HG03442 (cell line): Measurements from ENCODE around the gene COMMD1.
"Not testable (repeated sequence)": the region's sequence is repeated elsewhere in the genome, so short reads cannot be mapped to it uniquely, and the experiment has no call there.

ENCODE experiments used
- ATAC-seq: cut with Tn5 transposase; IDR thresholded peaks from one replicate; pipeline ENCODE4 v1.9.1; 2021; ENCODE audit warnings: mild to moderate bottlenecking, moderate library complexity; ENCODE audit not compliant: unreplicated experiment

Gene COMMD1

GRCh38 chr2:61922714-61923113, 17.2 kb downstream of the COMMD1 start:
- no peak for ATAC-seq

- ATAC-seq, result no peak
These were observed 19.6 kb downstream of the COMMD1 start for GRCh38 chr2:61924895-61925663.

GRCh38 chr2:61926531-61927477, 21.3 kb downstream of the COMMD1 start:
- no peak for ATAC-seq

DNA sequence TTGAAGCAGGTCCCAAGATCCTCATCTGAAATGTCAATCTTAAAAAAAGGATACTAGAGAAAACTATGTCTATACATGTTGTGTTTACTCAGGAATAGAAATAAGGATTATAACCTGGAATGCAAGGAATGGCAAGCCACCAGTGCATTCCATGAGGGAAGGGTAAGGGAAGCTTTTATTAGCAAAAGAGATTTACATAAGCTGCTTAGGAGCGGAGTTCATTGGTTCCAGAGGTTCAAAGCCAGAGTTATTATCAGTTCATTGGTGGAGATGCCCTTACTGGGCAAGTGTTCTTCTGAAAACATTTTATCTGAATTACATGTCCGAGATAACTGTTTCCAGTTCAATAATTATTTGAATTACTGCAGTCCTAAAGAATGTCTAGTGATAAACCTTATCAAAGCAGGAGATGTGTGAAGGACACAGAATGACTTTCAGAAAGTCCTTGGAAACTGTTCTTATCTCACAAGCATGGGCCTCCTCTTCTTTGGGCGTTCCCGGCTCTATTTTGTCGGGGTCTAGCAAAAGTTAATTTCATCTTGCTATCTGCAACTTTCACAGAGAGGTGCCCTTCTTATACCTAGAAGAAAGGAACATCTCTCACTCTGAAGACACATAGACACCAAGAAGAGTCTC, 23.5 kb downstream of the COMMD1 start:
- ATAC-seq, result no peak

DNA sequence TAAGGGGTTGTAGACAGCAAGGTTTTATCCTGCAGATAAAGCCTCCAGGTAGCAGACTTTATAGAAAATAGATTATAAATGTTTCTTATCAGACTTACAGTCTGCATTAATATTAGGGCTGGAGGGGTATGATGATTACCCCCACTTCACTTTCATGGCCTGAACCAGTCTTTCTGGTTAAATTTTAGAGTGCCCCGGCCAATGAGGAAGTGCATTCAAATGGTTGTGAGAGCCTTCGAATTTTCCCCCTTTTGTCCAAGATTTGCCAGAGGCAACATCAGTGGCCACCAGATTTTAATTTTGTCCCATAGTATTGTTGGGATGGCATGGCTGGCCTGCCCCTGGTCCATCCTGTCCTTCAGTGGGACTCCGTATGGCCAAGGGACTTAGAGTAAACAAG, 31.6 kb downstream of the COMMD1 start:
- no peak for ATAC-seq

GRCh38 chr2:61937886-61938285, 32.4 kb downstream of the COMMD1 start:
- ATAC-seq, result no peak

- ATAC-seq, result no peak
These were observed 33.0 kb downstream of the COMMD1 start for GRCh38 chr2:61938511-61938910.

DNA sequence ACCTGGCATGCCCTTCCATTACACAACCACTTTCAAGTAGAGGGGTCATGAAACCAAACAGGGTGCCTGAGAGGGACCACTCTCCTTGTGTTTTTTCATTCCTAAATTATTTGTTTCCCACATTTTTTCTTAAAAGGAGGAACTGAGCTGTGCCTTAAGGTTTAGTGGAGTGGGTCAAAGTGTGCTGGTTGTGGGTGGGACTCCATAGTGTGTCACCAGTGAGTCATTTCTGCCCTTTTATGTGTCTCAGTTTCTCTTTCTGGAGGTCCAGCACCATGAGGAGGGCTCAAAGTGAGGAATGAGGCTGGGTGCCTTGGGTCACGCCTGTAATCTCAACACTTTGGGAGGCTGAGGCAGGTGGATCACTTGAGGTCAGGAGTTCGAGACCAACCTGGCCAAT, 37.8 kb downstream of the COMMD1 start:
- no peak for ATAC-seq

GRCh38 chr2:61946666-61947065, 41.2 kb downstream of the COMMD1 start:
- no peak for ATAC-seq

DNA sequence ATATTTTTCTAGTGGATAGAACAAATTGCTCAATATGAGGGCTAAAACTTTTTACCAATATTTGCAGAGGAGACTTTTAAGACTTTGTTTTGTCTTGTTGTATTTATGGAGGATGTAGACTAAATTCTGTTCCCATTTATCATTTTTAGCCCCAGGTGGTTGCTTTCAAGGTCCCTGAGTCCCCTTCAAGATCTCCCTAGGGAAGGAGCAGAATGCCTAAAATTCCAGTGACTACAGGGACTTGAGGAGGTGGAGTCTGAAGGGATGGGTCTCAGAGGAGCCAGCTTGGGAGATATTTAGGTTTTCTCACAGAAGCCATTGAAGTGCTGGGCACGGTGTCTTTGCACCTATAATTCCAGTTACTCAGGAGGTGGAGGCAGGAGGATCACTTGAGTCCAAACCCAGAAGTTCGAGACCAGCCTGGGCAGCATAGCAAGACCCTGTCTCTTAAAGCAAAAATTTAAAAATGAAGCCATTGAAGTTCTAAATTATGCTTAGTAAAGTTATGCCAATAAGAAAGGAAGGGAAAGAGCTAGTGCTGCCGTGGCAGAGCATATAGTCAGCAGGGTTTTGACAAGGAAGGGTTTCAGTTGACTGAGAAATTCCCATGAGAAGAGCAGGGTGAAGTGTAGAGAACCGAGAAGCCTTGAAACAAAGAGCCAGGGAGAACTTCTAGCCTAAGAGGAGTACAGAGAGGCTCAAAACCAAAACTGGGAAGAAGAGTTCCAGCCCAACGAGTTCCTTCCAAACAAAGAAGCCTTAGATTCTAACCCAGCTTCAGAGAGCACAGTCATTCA, 43.4 kb downstream of the COMMD1 start:
- no peak for ATAC-seq

DNA sequence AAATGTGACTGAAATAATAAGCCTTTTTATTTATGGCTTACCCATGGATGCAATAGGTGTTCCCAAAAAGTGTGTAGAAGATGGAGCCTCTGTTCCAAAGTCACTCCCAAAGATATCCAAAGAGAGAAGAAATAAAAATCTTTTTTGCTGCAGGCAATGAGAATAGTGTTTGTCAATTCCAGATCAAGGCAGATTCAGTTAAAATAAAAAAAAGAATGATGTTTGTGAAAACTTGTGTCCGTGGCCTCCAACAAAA, 43.9 kb downstream of the COMMD1 start:
- no peak for ATAC-seq

DNA sequence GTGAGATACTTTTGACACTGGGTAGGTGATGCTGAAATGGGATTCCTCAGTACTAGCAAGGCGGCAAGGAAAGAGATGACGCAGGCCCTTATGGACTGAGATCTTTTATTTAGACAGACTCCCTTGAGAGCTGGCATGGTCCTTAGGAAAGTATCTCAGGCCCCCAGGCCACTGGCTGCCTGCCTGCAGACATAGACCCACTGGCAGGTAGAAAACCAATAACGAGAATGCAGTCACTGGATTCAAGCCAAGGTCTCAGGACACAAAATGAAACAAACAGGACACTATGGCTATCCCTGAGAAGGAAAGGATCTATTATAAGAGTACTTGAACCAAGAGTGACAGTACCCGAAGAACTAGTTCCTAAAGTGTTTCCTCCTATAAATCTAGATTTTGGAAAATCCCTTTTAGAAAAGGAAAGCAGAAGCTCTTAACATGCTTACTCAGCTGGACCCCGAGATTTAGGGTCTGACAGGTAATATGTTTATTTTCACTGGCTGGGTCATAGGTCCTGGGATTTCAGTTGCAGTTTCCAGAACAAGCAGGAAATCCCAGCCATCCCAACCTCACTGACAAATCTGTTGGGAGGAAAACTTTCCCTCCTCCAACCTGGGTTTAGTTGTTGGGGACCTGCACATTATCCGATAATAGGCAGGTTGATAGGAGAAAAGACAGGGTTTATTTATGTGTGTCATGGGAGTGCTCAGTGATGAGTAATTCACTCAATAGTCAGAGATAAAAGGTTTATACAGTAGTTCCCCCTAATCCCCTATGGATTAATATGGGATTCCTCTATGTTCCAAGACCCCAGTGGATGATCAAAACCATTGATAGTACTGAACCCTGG, 44.5 kb downstream of the COMMD1 start:
- ATAC-seq, result no peak

GRCh38 chr2:61950571-61951315, 45.3 kb downstream of the COMMD1 start:
- ATAC-seq, result no peak

GRCh38 chr2:61951881-61952280, 46.4 kb downstream of the COMMD1 start:
- no peak for ATAC-seq

DNA sequence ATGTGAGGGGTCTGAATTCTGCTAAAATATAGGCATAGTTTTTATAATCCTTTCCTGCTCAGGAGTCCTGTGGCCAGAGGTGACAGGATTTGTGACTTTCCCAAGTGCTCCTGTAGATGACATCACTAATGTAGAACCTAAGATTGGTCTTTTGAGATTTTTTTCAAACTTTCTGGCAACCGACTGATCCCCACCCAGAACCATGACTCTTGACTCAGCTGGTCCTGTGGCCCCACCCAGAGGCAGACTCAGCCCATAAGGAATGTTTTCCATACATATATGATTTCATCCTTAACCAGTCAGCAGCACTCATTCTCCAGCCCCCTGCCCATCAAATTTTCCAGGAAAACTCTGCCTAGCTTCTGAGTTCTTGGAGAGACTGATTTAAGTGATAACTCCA, 46.8 kb downstream of the COMMD1 start:
- no peak for ATAC-seq

DNA sequence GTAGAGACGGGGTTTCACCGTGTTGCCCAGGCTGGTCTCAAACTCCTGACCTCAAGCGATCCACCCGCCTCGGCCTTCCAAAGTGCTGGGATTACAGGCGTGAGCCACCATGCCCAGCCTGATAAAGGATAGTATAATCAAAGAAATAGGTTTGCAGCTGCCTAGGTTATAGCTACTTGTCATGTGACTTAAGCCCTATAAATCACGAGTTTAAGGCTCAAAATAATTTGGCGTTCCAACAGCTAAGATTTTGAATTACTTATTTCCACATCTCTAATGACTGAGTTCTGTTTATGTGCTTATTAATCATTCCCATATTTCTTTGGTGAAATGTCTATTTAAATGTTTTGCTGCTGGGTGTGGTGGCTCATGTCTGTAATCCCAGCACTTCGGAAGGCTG, 49.4 kb downstream of the COMMD1 start:
- not testable (repeated sequence) for ATAC-seq

GRCh38 chr2:61959381-61960293, 54.2 kb downstream of the COMMD1 start:
- ATAC-seq, result no peak

DNA sequence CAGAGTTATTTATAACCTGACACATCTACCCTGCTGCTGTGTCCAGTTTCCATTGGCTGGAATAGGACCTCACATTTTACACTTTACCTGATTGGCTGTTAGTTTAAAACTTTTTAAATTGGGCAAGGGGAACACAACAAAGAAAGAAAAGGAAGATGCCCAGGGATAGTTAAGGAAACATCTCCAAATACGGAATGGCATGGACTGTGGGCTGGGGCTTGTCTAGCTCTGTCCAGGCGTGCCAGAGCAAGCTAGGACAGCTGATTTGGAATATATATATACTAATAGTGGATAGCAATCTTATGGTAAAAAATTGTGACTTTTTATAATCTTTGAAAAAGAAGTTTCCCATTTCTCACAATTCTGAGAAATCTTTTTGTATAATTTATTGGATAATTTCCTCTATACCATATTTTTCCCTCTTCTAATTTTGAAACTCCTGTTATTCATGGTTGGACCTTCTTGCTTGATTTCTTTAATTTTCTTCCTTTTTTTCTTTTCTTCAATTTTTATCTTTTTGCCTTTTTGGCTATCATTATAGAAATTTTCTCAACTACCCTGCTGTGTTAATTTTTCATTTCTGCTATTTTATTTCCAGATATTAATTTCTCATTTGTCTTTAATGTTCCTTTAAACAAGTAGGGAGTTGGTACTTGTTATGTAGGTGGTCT, 55.9 kb downstream of the COMMD1 start:
- no peak for ATAC-seq
